ENCODE results near the gene FOXC1. TPM values are rescaled to one million over a fixed set of nuclear protein-coding genes. Genes with fewer than 3 reads are reported as not detected.

FOXC1 gene
- total and polyA plus RNA-seq, 2 of the 13 experiments (the other 11 are each of a cell fraction or from before 2014, with no cell fraction given), result 0.44 to 0.55 TPM

GRCh38 chr6:1580585-1580984, 29.1 kb upstream of the FOXC1 start:
- H3K4me3 ChIP-seq (replicated peaks in 1 of 3; ENCODE audit: insufficient read depth in 1 of 3, low read depth in 2 of 3, low read length in 3 of 3), result no peak overlapping the region
- 49% methylated on average over 9 of the region's 9 CpGs for WGBS (ENCODE audit: low lambda C conversion rate)
- no peak overlapping the region for H3K27ac ChIP-seq (ENCODE audit: extremely low read length, insufficient read depth, low read length)
- no TSS peak for BruUV-seq (replicated peaks)
- peaks cover 5 to 43% of the 10 kb centered on the region in 2 experiments; a peak in 4 of 5 replicates for H3K27me3 ChIP-seq (ENCODE audit: control insufficient read depth in 1 of 2, insufficient read depth in 2 of 2, low read length in 2 of 2)
- in situ Hi-C loops (cut with HindIII; ENCODE audit: extremely low pct_ligation_motif_present, low pct_unique_long_range_greater_than_20kb) (no loop called here), intact Hi-C loops (cut with micrococcal nuclease; ENCODE audit: unreplicated experiment) (no loop called here)
- FAIRE-seq (no peak), DNase-seq (ENCODE audit: low spot score) (no peak), ATAC-seq (no peak)
- ChIA-PET POLR2A (no interaction called here), CTCF (ENCODE audit: low intra/inter-chr PET ratio, low total read pairs) (no interaction called here)
- H3K4me1 ChIP-seq (ENCODE audit: insufficient read depth, low read length), result peaks cover 10% of the 10 kb centered on the region
- no peak overlapping the region for H2AFZ ChIP-seq (ENCODE audit: low read length)
- H3K4me2 ChIP-seq (ENCODE audit: low read depth, low read length), result no peak overlapping the region
- no peaks in the 10 kb centered on the region for H3K36me3 ChIP-seq (replicated peaks in 1 of 2; ENCODE audit: control insufficient read depth in 1 of 2, insufficient read depth in 2 of 2, low read length in 2 of 2)
- no peak overlapping the region for H3K9ac ChIP-seq (ENCODE audit: insufficient read depth, low read depth, low read length)
- H4K20me1 ChIP-seq (ENCODE audit: insufficient read depth, low read length), result no peaks in the 10 kb centered on the region
- TF ChIP-seq CEBPB (IDR thresholded peaks at IDR 0.05; ENCODE audit: borderline replicate concordance, low read depth, low read length) (peak; percentile 48; the same call in 1 of the 2 replicates), ATRX (CRISPR knock-in tag; IDR thresholded peaks at IDR 0.05; ENCODE audit: borderline replicate concordance) (no peak)
- H3K79me2 ChIP-seq (ENCODE audit: insufficient read depth, low read length), result no peaks in the 10 kb centered on the region
- H3K9me3 ChIP-seq (ENCODE audit: low read length), result no peaks in the 10 kb centered on the region

- FAIRE-seq, result no peak
- intact Hi-C loops (cut with micrococcal nuclease; ENCODE audit: unreplicated experiment), result no loop called here
- H3K9me3 ChIP-seq (ENCODE audit: low read length), result no peaks in the 10 kb centered on the region
- H3K4me1 ChIP-seq (ENCODE audit: insufficient read depth, low read length), result peaks cover 2% of the 10 kb centered on the region
- H2AFZ ChIP-seq (ENCODE audit: low read length), result no peak overlapping the region
- TF ChIP-seq ZNF280B (CRISPR knock-in tag; IDR thresholded peaks at IDR 0.05; ENCODE audit: borderline replicate concordance) (no peak), ZFP1 (CRISPR knock-in tag; IDR thresholded peaks at IDR 0.05) (no peak)
- in situ Hi-C loops (cut with HindIII; ENCODE audit: extremely low pct_ligation_motif_present, low pct_unique_long_range_greater_than_20kb), result no loop called here
- no peak for DNase-seq (ENCODE audit: low spot score)
- no peaks in the 10 kb centered on the region for H3K36me3 ChIP-seq (replicated peaks in 1 of 2; ENCODE audit: control insufficient read depth in 1 of 2, insufficient read depth in 2 of 2, low read length in 2 of 2)
- no peak; the same call in 2 of the 3 replicates for ATAC-seq
- ChIA-PET CTCF (ENCODE audit: low intra/inter-chr PET ratio, low total read pairs) (no interaction called here), POLR2A (no interaction called here)
- H3K9ac ChIP-seq (ENCODE audit: insufficient read depth, low read depth, low read length), result no peak overlapping the region
- 81% methylated on average over 30 of the region's 31 CpGs for WGBS (ENCODE audit: low lambda C conversion rate)
- no peaks in the 10 kb centered on the region for H4K20me1 ChIP-seq (ENCODE audit: insufficient read depth, low read length)
- H3K4me3 ChIP-seq (replicated peaks in 1 of 3; ENCODE audit: insufficient read depth in 1 of 3, low read depth in 2 of 3, low read length in 3 of 3), result no peak overlapping the region
- H3K27ac ChIP-seq (ENCODE audit: extremely low read length, insufficient read depth, low read length), result no peak overlapping the region
- BruUV-seq (replicated peaks), result no TSS peak
- no peaks in the 10 kb centered on the region for H3K79me2 ChIP-seq (ENCODE audit: insufficient read depth, low read length)
- peaks cover 4 to 40% of the 10 kb centered on the region in 2 experiments; a peak in 4 of 5 replicates for H3K27me3 ChIP-seq (ENCODE audit: control insufficient read depth in 1 of 2, insufficient read depth in 2 of 2, low read length in 2 of 2)
- no peak overlapping the region for H3K4me2 ChIP-seq (ENCODE audit: low read depth, low read length)
Observed at GRCh38 chr6:1581120-1581991, 28.4 kb upstream of the FOXC1 start.

Measured in HepG2 (cell line).